K562 (cell line): ENCODE results near the gene C22orf39. TPM values are rescaled to one million over a fixed set of nuclear protein-coding genes. Genes with fewer than 3 reads are reported as not detected.
A peak's percentile ranks its signal among the peaks of the same experiment; 100 is the strongest.
"Not testable (repeated sequence)": the region's sequence is repeated elsewhere in the genome, so short reads cannot be mapped to it uniquely, and the experiment has no call there.

Experiments
- ATAC-seq: fragments of 200-7000 bp; cut with Tn5 transposase; 3 replicates; pipeline ENCODE4 v1.9.1; 2020; ENCODE audit warnings: moderate library complexity
- BruUV-seq: library from RNA; stranded (reverse); fragments of 400-500 nt; replicated peaks from 2 replicates; lab custom pipeline; 2021; lab: Mats Ljungman, UMichigan
- CTCF ChIA-PET: fragments of 300-600 bp; formaldehyde crosslinking; extraction: SDS; loops from one replicate; lab custom pipeline; 2021; ENCODE audit warnings: low intra/inter-chr PET ratio; lab: Yijun Ruan, JAX
- POLR2A ChIA-PET: fragments of 300-600, 350-650 bp; sonication (Branson Sonifier 250); formaldehyde crosslinking; extraction: SDS; loops from one replicate; lab custom pipeline; 2021; ENCODE audit warnings: antibody characterized with exemption, inconsistent platforms; lab: Yijun Ruan, JAX
- DNase-seq, 4 experiments: peaks; one replicate each; pipeline versions ENCODE4 v3.0.0 to v3.0.0-alpha.2; 2011 to 2018; ENCODE audit warnings: low spot score in 3 of 4, mixed read lengths in 3 of 4; ENCODE audit errors: extremely low read depth in 1 of 4
- FAIRE-seq: peaks from 2 replicates; lab custom pipeline; 2011; peaks lifted over from hg19 to GRCh38; lab: Jason Lieb, UNC
- H2AFZ ChIP-seq: 2 replicates; pipeline ENCODE4 v1.6.0; 2011; ENCODE audit warnings: low read depth, low read length, control low read depth, inconsistent platforms
- H3K27ac ChIP-seq: fragments of 200-600 bp; 3 replicates; pipeline ENCODE4 v1.8.0; 2011; ENCODE audit warnings: low read depth, mild to moderate bottlenecking, control low read depth, inconsistent platforms, low read length, moderate library complexity, mixed read lengths; ENCODE audit errors: extremely low read depth
- H3K27me3 ChIP-seq, 2 experiments: fragments of 300-600 bp in 1 of 2; 2 replicates in 1 of 2; 3 replicates in 1 of 2; pipeline versions ENCODE4 v1.6.0 to v1.8.0; 2011; ENCODE audit warnings: inconsistent platforms in 2 of 2, low read length in 2 of 2, mild to moderate bottlenecking in 1 of 2, mixed read lengths in 1 of 2, moderate library complexity in 1 of 2; ENCODE audit not compliant: control insufficient read depth in 2 of 2, insufficient read depth in 2 of 2
- H3K36me3 ChIP-seq: fragments of 300-600 bp; 3 replicates; pipeline ENCODE4 v1.8.0; 2011; ENCODE audit warnings: mild to moderate bottlenecking, low read length, inconsistent platforms; ENCODE audit not compliant: control insufficient read depth, insufficient read depth
- H3K4me1 ChIP-seq, 2 experiments: fragments of 200-600 bp in 1 of 2; replicated peaks in 1 of 2; 2 replicates in 1 of 2; 3 replicates in 1 of 2; pipeline versions ENCODE4 v1.5.1 to v1.8.0; 2011; ENCODE audit warnings: inconsistent platforms in 2 of 2, low read length in 2 of 2, mild to moderate bottlenecking in 1 of 2, mixed read lengths in 1 of 2, moderate library complexity in 1 of 2; ENCODE audit not compliant: control insufficient read depth in 2 of 2, insufficient read depth in 2 of 2
- H3K4me2 ChIP-seq: 2 replicates; pipeline ENCODE4 v1.6.1; 2011; ENCODE audit warnings: low read length, control low read depth, inconsistent platforms, mixed read lengths; ENCODE audit not compliant: insufficient read depth
- H3K4me3 ChIP-seq: fragments of 200-600 bp; sonication (generic), shearing (Covaris generic); 2 replicates; pipeline ENCODE4 v1.5.1; 2016; ENCODE audit warnings: control low read depth, inconsistent platforms
- H3K79me2 ChIP-seq: fragments of 200-600 bp; 3 replicates; pipeline ENCODE4 v1.8.0; 2011; ENCODE audit warnings: low read length, inconsistent platforms; ENCODE audit not compliant: control insufficient read depth, insufficient read depth
- H3K9ac ChIP-seq, 2 experiments: 2 replicates each; pipeline versions ENCODE4 v1.6.0 to v1.6.1; 2011; ENCODE audit warnings: low read depth in 2 of 2, low read length in 2 of 2, control low read depth in 1 of 2, inconsistent platforms in 1 of 2, mild to moderate bottlenecking in 1 of 2, mixed read lengths in 1 of 2; ENCODE audit not compliant: insufficient read depth in 1 of 2
- H3K9me1 ChIP-seq: one replicate; pipeline ENCODE4 v1.6.0; 2011; ENCODE audit warnings: inconsistent platforms, mild to moderate bottlenecking, low read length, moderate library complexity; ENCODE audit not compliant: control insufficient read depth, insufficient read depth
- H3K9me3 ChIP-seq: replicated peaks from 2 replicates; pipeline ENCODE4 v1.5.1; 2011; ENCODE audit warnings: low read depth, low read length, inconsistent platforms; ENCODE audit not compliant: control insufficient read depth, insufficient read depth
- H4K20me1 ChIP-seq: replicated peaks from 2 replicates; pipeline ENCODE4 v1.6.1; 2011; ENCODE audit warnings: low read length, inconsistent platforms, mixed read lengths; ENCODE audit not compliant: control insufficient read depth, insufficient read depth
- CCAR2 ChIP-seq: fragments of 200-400 bp; formaldehyde crosslinking; IDR thresholded peaks from 2 replicates; pipeline ENCODE4 v1.6.1; 2017; ENCODE audit warnings: mild to moderate bottlenecking, low read depth, low read length
- OTX1 ChIP-seq: fragments of 450-650 bp; formaldehyde crosslinking; IDR thresholded peaks from 2 replicates; pipeline ENCODE4 v1.4.0; 2022; ENCODE audit warnings: mild to moderate bottlenecking
- POLR2G ChIP-seq: fragments of 200-400 bp; formaldehyde crosslinking; IDR thresholded peaks from 2 replicates; pipeline ENCODE4 v1.6.1; 2017; ENCODE audit warnings: low read depth, mild to moderate bottlenecking, antibody characterized with exemption, low read length, moderate library complexity
- TEAD1 ChIP-seq, 2 experiments: fragments of 450-650 bp in 1 of 2; sonication (generic) in 1 of 2; formaldehyde crosslinking; IDR thresholded peaks; 2 replicates each; pipeline versions ENCODE4 v1.4.0 to v1.8.0; 2020 to 2022; ENCODE audit warnings: mild to moderate bottlenecking in 2 of 2, missing genetic modification reagents in 1 of 2
- WGBS: fragments of 100-300 bp; shearing (Covaris generic); methylation state at CpG from one replicate; pipeline ENCODE4 v1.1.6; 2016; ENCODE audit warnings: low coverage, mixed read lengths; ENCODE audit not compliant: insufficient coverage; ENCODE audit errors: missing lambda C conversion rate; 5-methylcytosine and 5-hydroxymethylcytosine counted together
- in situ Hi-C: fragments of 300-500 bp; cut with MboI; formaldehyde crosslinking; loops from 4 replicates; pipeline ENCODE4 v1.15.0; 2018; ENCODE audit warnings: inconsistent platforms, mixed read lengths
- intact Hi-C: fragments of 100-400 bp; cut with micrococcal nuclease; formaldehyde crosslinking; loops from 2 replicates; pipeline ENCODE4 v1.14.2; 2022
- polyA plus RNA-seq, 8 experiments: library from polyadenylated mRNA; depleted of rRNA in 4 of 8; stranded (reverse) in 5 of 8; unstranded in 3 of 8; fragments of >200 nt; fragmentation: Nextera tagmentation in 2 of 8; fragmentation: Illumina TruSeq in 1 of 8; extraction: Ambion mirVana in 2 of 8; extraction: Trizol in 1 of 8; gene quantifications; 2 replicates each; pipeline versions ENCODE4 v1.2.1 to v1.2.3, GENCODE V29; 2011 to 2014; ENCODE audit warnings: inconsistent platforms in 1 of 8, missing spikeins in 1 of 8
- total RNA-seq, 7 experiments: library from RNA; depleted of rRNA in 6 of 7; stranded (reverse); fragments of >200 nt in 6 of 7; fragmentation: Illumina TruSeq in 2 of 7; extraction: Trizol in 2 of 7; gene quantifications; 2 replicates each; pipeline versions ENCODE4 v1.2.1 to v1.2.3, GENCODE V29; 2011 to 2021; ENCODE audit warnings: low replicate concordance in 1 of 7
- TF ChIP-seq, protein P1 (sequence below): fragments of 200-600 bp; sonication (generic); IDR thresholded peaks from one replicate; pipeline ENCODE4 v1.6.1; 2012; ENCODE audit warnings: mild to moderate bottlenecking, low read depth, low read length, inconsistent platforms
- TF ChIP-seq, protein P2 (sequence below): fragments of 450-650 bp; formaldehyde crosslinking; conservative IDR thresholded peaks from 2 replicates; pipeline ENCODE4 v1.4.0; 2022; ENCODE audit warnings: mild to moderate bottlenecking, missing genetic modification characterization

C22orf39 gene
- total and polyA plus RNA-seq, 9 of the 15 experiments (the other 6 are each of a cell fraction or from before 2014, with no cell fraction given): 20.4 to 139 (median 66.8) TPM

DNA sequence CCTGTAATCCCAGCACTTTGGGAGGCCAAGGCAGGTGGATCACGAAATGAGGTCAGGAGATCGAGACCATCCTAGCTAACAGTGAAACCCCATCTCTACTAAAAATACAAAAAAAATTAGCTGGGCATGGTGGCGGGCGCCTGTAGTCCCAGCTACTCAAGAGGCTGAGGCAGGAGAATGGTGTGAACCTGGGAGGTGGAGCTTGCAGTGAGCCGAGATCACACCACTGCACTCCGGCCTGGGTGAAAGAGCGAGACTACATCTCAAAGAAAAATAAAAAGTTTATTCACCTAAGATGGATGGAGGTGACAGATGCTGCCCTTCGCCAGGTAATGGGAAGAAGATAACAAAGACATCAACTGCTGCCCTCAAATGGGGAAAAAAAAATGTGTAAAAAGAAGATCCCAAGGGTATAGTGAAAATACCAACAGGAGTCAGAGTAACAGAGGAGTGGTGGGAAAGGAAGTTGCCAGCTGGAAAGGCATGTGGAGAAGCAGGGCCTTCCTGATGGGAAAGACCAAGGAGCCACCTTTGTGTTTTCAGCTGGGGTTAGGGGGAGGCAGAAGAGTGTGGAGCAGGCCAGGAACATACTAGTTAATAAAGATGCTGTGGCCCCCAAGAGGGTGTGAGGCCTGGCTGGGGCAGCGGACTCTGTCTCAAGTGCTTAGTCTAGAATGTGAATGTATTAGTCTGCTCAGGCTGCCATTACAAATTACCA is 10.9 kb downstream of the C22orf39 start:
- peak in 1 of 4 experiments; percentile 30 for DNase-seq
- H3K4me1 ChIP-seq: peaks cover 5 to 18% of the 10 kb centered on the region in 2 experiments
- H4K20me1 ChIP-seq, H3K4me3 ChIP-seq, BruUV-seq, FAIRE-seq, CTCF ChIA-PET, H2AFZ ChIP-seq, H3K9me1 ChIP-seq, in situ Hi-C loops, intact Hi-C loops, H3K9me3 ChIP-seq, ATAC-seq, H3K4me2 ChIP-seq, H3K9ac ChIP-seq, H3K27me3 ChIP-seq, H3K27ac ChIP-seq: not testable (repeated sequence)
- H3K79me2 ChIP-seq: peaks cover 38% of the 10 kb centered on the region
- 95% methylated on average over 9 of the region's 9 CpGs for WGBS
- POLR2A ChIA-PET: interaction anchor here (0.6 to 11.9 kb wide), 7 partner anchors 12 to 494 kb away, joined by 3 to 284 read pairs (median 4); partner anchors contain the start of gene C22orf39
- peaks cover 62% of the 10 kb centered on the region for H3K36me3 ChIP-seq
- TF ChIP-seq OTX1 (CRISPR knock-in tag) (0 out of 2 replicates have a peak, but pooled peaks have one; percentile 35), TEAD1 (CRISPR knock-in tag; IDR thresholded peaks at IDR 0.05) (0 out of 4 replicates have a peak, but pooled peaks of 1 of the 2 experiments have one; percentile 25), CCAR2 (0 out of 2 replicates have a peak, but pooled peaks have one; percentile 3), POLR2G (0 out of 2 replicates have a peak, but pooled peaks have one; percentile 13)
- TF ChIP-seq, protein P1, sequence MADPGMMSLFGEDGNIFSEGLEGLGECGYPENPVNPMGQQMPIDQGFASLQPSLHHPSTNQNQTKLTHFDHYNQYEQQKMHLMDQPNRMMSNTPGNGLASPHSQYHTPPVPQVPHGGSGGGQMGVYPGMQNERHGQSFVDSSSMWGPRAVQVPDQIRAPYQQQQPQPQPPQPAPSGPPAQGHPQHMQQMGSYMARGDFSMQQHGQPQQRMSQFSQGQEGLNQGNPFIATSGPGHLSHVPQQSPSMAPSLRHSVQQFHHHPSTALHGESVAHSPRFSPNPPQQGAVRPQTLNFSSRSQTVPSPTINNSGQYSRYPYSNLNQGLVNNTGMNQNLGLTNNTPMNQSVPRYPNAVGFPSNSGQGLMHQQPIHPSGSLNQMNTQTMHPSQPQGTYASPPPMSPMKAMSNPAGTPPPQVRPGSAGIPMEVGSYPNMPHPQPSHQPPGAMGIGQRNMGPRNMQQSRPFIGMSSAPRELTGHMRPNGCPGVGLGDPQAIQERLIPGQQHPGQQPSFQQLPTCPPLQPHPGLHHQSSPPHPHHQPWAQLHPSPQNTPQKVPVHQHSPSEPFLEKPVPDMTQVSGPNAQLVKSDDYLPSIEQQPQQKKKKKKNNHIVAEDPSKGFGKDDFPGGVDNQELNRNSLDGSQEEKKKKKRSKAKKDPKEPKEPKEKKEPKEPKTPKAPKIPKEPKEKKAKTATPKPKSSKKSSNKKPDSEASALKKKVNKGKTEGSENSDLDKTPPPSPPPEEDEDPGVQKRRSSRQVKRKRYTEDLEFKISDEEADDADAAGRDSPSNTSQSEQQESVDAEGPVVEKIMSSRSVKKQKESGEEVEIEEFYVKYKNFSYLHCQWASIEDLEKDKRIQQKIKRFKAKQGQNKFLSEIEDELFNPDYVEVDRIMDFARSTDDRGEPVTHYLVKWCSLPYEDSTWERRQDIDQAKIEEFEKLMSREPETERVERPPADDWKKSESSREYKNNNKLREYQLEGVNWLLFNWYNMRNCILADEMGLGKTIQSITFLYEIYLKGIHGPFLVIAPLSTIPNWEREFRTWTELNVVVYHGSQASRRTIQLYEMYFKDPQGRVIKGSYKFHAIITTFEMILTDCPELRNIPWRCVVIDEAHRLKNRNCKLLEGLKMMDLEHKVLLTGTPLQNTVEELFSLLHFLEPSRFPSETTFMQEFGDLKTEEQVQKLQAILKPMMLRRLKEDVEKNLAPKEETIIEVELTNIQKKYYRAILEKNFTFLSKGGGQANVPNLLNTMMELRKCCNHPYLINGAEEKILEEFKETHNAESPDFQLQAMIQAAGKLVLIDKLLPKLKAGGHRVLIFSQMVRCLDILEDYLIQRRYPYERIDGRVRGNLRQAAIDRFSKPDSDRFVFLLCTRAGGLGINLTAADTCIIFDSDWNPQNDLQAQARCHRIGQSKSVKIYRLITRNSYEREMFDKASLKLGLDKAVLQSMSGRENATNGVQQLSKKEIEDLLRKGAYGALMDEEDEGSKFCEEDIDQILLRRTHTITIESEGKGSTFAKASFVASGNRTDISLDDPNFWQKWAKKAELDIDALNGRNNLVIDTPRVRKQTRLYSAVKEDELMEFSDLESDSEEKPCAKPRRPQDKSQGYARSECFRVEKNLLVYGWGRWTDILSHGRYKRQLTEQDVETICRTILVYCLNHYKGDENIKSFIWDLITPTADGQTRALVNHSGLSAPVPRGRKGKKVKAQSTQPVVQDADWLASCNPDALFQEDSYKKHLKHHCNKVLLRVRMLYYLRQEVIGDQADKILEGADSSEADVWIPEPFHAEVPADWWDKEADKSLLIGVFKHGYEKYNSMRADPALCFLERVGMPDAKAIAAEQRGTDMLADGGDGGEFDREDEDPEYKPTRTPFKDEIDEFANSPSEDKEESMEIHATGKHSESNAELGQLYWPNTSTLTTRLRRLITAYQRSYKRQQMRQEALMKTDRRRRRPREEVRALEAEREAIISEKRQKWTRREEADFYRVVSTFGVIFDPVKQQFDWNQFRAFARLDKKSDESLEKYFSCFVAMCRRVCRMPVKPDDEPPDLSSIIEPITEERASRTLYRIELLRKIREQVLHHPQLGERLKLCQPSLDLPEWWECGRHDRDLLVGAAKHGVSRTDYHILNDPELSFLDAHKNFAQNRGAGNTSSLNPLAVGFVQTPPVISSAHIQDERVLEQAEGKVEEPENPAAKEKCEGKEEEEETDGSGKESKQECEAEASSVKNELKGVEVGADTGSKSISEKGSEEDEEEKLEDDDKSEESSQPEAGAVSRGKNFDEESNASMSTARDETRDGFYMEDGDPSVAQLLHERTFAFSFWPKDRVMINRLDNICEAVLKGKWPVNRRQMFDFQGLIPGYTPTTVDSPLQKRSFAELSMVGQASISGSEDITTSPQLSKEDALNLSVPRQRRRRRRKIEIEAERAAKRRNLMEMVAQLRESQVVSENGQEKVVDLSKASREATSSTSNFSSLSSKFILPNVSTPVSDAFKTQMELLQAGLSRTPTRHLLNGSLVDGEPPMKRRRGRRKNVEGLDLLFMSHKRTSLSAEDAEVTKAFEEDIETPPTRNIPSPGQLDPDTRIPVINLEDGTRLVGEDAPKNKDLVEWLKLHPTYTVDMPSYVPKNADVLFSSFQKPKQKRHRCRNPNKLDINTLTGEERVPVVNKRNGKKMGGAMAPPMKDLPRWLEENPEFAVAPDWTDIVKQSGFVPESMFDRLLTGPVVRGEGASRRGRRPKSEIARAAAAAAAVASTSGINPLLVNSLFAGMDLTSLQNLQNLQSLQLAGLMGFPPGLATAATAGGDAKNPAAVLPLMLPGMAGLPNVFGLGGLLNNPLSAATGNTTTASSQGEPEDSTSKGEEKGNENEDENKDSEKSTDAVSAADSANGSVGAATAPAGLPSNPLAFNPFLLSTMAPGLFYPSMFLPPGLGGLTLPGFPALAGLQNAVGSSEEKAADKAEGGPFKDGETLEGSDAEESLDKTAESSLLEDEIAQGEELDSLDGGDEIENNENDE: peak; percentile 52
- TF ChIP-seq, protein P2, sequence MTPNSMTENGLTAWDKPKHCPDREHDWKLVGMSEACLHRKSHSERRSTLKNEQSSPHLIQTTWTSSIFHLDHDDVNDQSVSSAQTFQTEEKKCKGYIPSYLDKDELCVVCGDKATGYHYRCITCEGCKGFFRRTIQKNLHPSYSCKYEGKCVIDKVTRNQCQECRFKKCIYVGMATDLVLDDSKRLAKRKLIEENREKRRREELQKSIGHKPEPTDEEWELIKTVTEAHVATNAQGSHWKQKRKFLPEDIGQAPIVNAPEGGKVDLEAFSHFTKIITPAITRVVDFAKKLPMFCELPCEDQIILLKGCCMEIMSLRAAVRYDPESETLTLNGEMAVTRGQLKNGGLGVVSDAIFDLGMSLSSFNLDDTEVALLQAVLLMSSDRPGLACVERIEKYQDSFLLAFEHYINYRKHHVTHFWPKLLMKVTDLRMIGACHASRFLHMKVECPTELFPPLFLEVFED: peak; percentile 58; the same call in 1 of the 2 replicates
